ENCODE data around the gene HHIPL1. TPM values are rescaled to one million over a fixed set of nuclear protein-coding genes. Genes with fewer than 3 reads are reported as not detected.

The HHIPL1 gene
- total and polyA plus RNA-seq, 2 of the 8 experiments (the other 6 are each of a cell fraction or from before 2014, with no cell fraction given): 1.5 to 2.6 TPM

- no peaks in the 10 kb centered on the region for H3K36me3 ChIP-seq (ENCODE audit: control insufficient read depth in 2 of 4, insufficient read depth in 4 of 4, low read length in 3 of 4)
- ChIA-PET CTCF (ENCODE audit: partially characterized antibody) (interaction anchor here (0.7 to 4.8 kb wide), 47 partner anchors 8 to 566 kb away, joined by 3 to 32 read pairs (median 4); partner anchors contain the start of gene CCDC85C), POLR2A (ENCODE audit: partially characterized antibody) (no interaction called here)
- 0 out of 2 replicates have a peak overlapping the region, but pooled peaks have one; percentile 92 for H2BK15ac ChIP-seq (ENCODE audit: low read length)
- no peak overlapping the region for H3K4me3 ChIP-seq (ENCODE audit: extremely low read depth in 1 of 4, insufficient read depth in 2 of 4, low read depth in 3 of 4, low read length in 4 of 4)
- H3K18ac ChIP-seq (ENCODE audit: extremely low read depth, low read length): 0 out of 2 replicates have a peak overlapping the region, but pooled peaks have one; percentile 48
- H3K27me3 ChIP-seq (replicated peaks in 1 of 4; ENCODE audit: control insufficient read depth in 3 of 4, extremely low read depth in 1 of 4, insufficient read depth in 3 of 4, low read length in 3 of 4): no peaks in the 10 kb centered on the region
- no peak overlapping the region for H4K8ac ChIP-seq (ENCODE audit: extremely low read depth, insufficient read depth, low read length)
- no peak overlapping the region for H2BK120ac ChIP-seq (replicated peaks; ENCODE audit: low read depth, low read length)
- H2AK5ac ChIP-seq (ENCODE audit: low read depth, low read length): no peak overlapping the region
- H4K91ac ChIP-seq (replicated peaks; ENCODE audit: insufficient read length, low read length): peak overlapping the region; percentile 63
- H3K4me2 ChIP-seq (ENCODE audit: insufficient read depth in 1 of 2, low read depth in 2 of 2, low read length in 2 of 2): no peak overlapping the region
- no peak overlapping the region for H3K56ac ChIP-seq (replicated peaks; ENCODE audit: insufficient read length, low read depth, low read length)
- H2BK5ac ChIP-seq (ENCODE audit: low read depth, low read length): no peak overlapping the region
- H2AFZ ChIP-seq (ENCODE audit: low read length): no peak overlapping the region
- peaks cover 0 to 4% of the 10 kb centered on the region in 2 experiments for H4K20me1 ChIP-seq (replicated peaks in 1 of 2; ENCODE audit: control insufficient read depth in 1 of 2, insufficient read depth in 2 of 2, low read length in 2 of 2)
- no peak overlapping the region for H3K23ac ChIP-seq (ENCODE audit: insufficient read length)
- H4K5ac ChIP-seq (ENCODE audit: insufficient read length, low read depth, low read length): no peak overlapping the region
- 41% methylated on average over 20 of the region's 20 CpGs; no CpG with 5 or more reads in 1 of the 2 experiments for WGBS, 2 experiments (ENCODE audit: extremely low coverage in 1 of 2, insufficient coverage in 1 of 2, insufficient read length in 1 of 2, insufficient replicate concordance in 2 of 2, low coverage in 1 of 2, low lambda C conversion rate in 2 of 2, missing lambda C conversion rate in 1 of 2)
- no peak overlapping the region for H2BK20ac ChIP-seq (ENCODE audit: low read length)
- no peak overlapping the region; the same call in 1 of the 2 replicates for H2BK12ac ChIP-seq (ENCODE audit: low read depth, low read length)
- H3K9ac ChIP-seq (replicated peaks in 1 of 4; ENCODE audit: extremely low read depth in 1 of 4, low read depth in 3 of 4, low read length in 3 of 4): no peak overlapping the region
- no peaks in the 10 kb centered on the region for H3K79me2 ChIP-seq (ENCODE audit: control insufficient read depth in 1 of 2, insufficient read depth in 2 of 2, low read length in 2 of 2)
- H3K4ac ChIP-seq (replicated peaks; ENCODE audit: insufficient read length, low read depth, low read length): no peak overlapping the region
- FAIRE-seq (no peak), DNase-seq (ENCODE audit: low read depth in 1 of 2, low spot score in 2 of 2) (peak; percentile 43 to 89)
- H3K14ac ChIP-seq (ENCODE audit: insufficient read length): no peak overlapping the region
- H3K23me2 ChIP-seq (ENCODE audit: low read depth, low read length): peaks cover 5% of the 10 kb centered on the region; the same call in 1 of the 2 replicates
- H3K27ac ChIP-seq (ENCODE audit: low read depth, low read length): no peak overlapping the region
- H3K4me1 ChIP-seq (replicated peaks in 1 of 4; ENCODE audit: control insufficient read depth in 3 of 4, insufficient read depth in 4 of 4, low read length in 3 of 4): peaks cover 0 to 3% (median 1%) of the 10 kb centered on the region in 4 experiments; a peak in 4 of 7 replicates
- no peaks in the 10 kb centered on the region for H3K79me1 ChIP-seq (ENCODE audit: low read depth, low read length)
- H3K9me3 ChIP-seq (ENCODE audit: insufficient read depth in 2 of 2, low read depth in 1 of 2, low read length in 1 of 2): no peaks in the 10 kb centered on the region
- TF ChIP-seq TAF1 (IDR thresholded peaks at IDR 0.05; ENCODE audit: low read depth, low read length) (no peak), CBX5 (IDR thresholded peaks at IDR 0.05; ENCODE audit: low read depth, low read length) (no peak), GTF2F1 (IDR thresholded peaks at IDR 0.05; ENCODE audit: borderline replicate concordance, low read depth, low read length) (no peak; the same call in 1 of the 2 replicates), JUND (IDR thresholded peaks at IDR 0.05; ENCODE audit: low read length) (no peak), HDAC6 (IDR thresholded peaks at IDR 0.05; ENCODE audit: low read depth, low read length) (no peak), SIN3A (conservative IDR thresholded peaks at IDR 0.05 in 1 of 2, IDR thresholded peaks at IDR 0.05 in 1 of 2; ENCODE audit: low read depth in 1 of 2, low read length in 2 of 2) (peak in 1 of 2 experiments; percentile 61; a peak in 1 of 4 replicates), BACH1 (IDR thresholded peaks at IDR 0.05; ENCODE audit: low read length) (no peak), PHF8 (conservative IDR thresholded peaks at IDR 0.05; ENCODE audit: low read depth, low read length) (no peak), USF2 (IDR thresholded peaks at IDR 0.05; ENCODE audit: low read length) (peak; percentile 72)
Measured at GRCh38 chr14:99628887-99629618, 15.9 kb upstream of the HHIPL1 start.

Measured in H1 (cell line).